ENCODE measurements around the gene PRKX.
A peak's percentile ranks its signal among the peaks of the same experiment; 100 is the strongest.
"Not testable (repeated sequence)": the region's sequence is repeated elsewhere in the genome, so short reads cannot be mapped to it uniquely, and the experiment has no call there.

Gene PRKX

GRCh38 chrX:3653111-3653510 is 60.3 kb downstream of the PRKX start:
- Histone ChIP-seq H3K27ac (no peak overlapping the region), H3K27me3 (no peaks in the 10 kb centered on the region), H4K20me1 (peaks cover 24 to 67% (median 55%) of the 10 kb centered on the region in 11 experiments; a peak in 20 of 22 replicates), H3K4me3 (no peak overlapping the region), H3K9me3 (replicated peaks in 1 of 11) (peaks cover 0 to 17% (median 11%) of the 10 kb centered on the region in 11 experiments; a peak in 17 of 22 replicates), H3K4me2 (no peak overlapping the region), H3K9ac (no peak overlapping the region), H3K4me1 (no peaks in the 10 kb centered on the region), H3K36me3 (peaks cover 76 to 90% (median 84%) of the 10 kb centered on the region in 11 experiments)
- TF ChIP-seq Cebpa-rat (IDR thresholded peaks at IDR 0.05), result no peak

- H3K4me3 ChIP-seq, result no peak overlapping the region
- peaks cover 0 to 23% (median 15%) of the 10 kb centered on the region in 11 experiments; a peak in 19 of 22 replicates for H3K9me3 ChIP-seq (replicated peaks in 1 of 11)
- no peak overlapping the region for H3K4me2 ChIP-seq
- H3K27ac ChIP-seq, result no peak overlapping the region
- H4K20me1 ChIP-seq, result peaks cover 13 to 51% (median 42%) of the 10 kb centered on the region in 11 experiments; a peak in 20 of 22 replicates
- no peak for TF ChIP-seq Cebpa-rat (IDR thresholded peaks at IDR 0.05)
- H3K9ac ChIP-seq, result no peak overlapping the region
- peaks cover 70 to 84% (median 78%) of the 10 kb centered on the region in 11 experiments for H3K36me3 ChIP-seq
- H3K27me3 ChIP-seq, result no peaks in the 10 kb centered on the region
- no peaks in the 10 kb centered on the region for H3K4me1 ChIP-seq
These were observed 62.2 kb downstream of the PRKX start for GRCh38 chrX:3651277-3651676.

- H3K4me3 ChIP-seq, result no peak overlapping the region
- no peaks in the 10 kb centered on the region for H3K27me3 ChIP-seq
- peaks cover 15 to 37% (median 34%) of the 10 kb centered on the region in 11 experiments for H3K9me3 ChIP-seq (replicated peaks in 1 of 11)
- TF ChIP-seq Cebpa-rat (IDR thresholded peaks at IDR 0.05), result no peak
- H3K9ac ChIP-seq, result no peak overlapping the region
- peaks cover 10 to 44% (median 36%) of the 10 kb centered on the region in 11 experiments; a peak in 20 of 22 replicates for H4K20me1 ChIP-seq
- H3K4me2 ChIP-seq, result no peak overlapping the region
- H3K4me1 ChIP-seq, result no peaks in the 10 kb centered on the region
- peaks cover 78 to 91% (median 86%) of the 10 kb centered on the region in 11 experiments for H3K36me3 ChIP-seq
- no peak overlapping the region for H3K27ac ChIP-seq
These were observed 65.4 kb downstream of the PRKX start for GRCh38 chrX:3648084-3648483.

GRCh38 chrX:3639858-3640631 is 73.4 kb downstream of the PRKX start:
- peaks cover 14 to 21% (median 18%) of the 10 kb centered on the region in 11 experiments for H3K9me3 ChIP-seq (replicated peaks in 1 of 11)
- H3K27me3 ChIP-seq, H3K9ac ChIP-seq, H3K4me3 ChIP-seq, H3K4me2 ChIP-seq, H3K4me1 ChIP-seq, H3K27ac ChIP-seq: not testable (repeated sequence)
- peaks cover 69 to 82% (median 76%) of the 10 kb centered on the region in 11 experiments for H3K36me3 ChIP-seq
- peaks cover 7 to 49% (median 24%) of the 10 kb centered on the region in 11 experiments; a peak in 16 of 22 replicates for H4K20me1 ChIP-seq

- H3K9me3 ChIP-seq (replicated peaks in 1 of 11), result peaks cover 6 to 13% (median 10%) of the 10 kb centered on the region in 11 experiments
- H3K27ac ChIP-seq, result no peak overlapping the region
- no peak overlapping the region for H3K4me3 ChIP-seq
- no peak overlapping the region for H3K9ac ChIP-seq
- H4K20me1 ChIP-seq, result peaks cover 7 to 49% (median 24%) of the 10 kb centered on the region in 11 experiments; a peak in 16 of 22 replicates
- H3K27me3 ChIP-seq, result no peaks in the 10 kb centered on the region
- peaks cover 69 to 82% (median 76%) of the 10 kb centered on the region in 11 experiments for H3K36me3 ChIP-seq
- H3K4me2 ChIP-seq, result no peak overlapping the region
- TF ChIP-seq Cebpa-rat (IDR thresholded peaks at IDR 0.05), result no peak
- peaks cover 0 to 6% (median 0%) of the 10 kb centered on the region in 10 experiments; a peak in 3 of 20 replicates for H3K4me1 ChIP-seq
These were observed 74.2 kb downstream of the PRKX start for GRCh38 chrX:3639236-3639635.

- no peaks in the 10 kb centered on the region for H3K27me3 ChIP-seq
- H3K4me1 ChIP-seq, result peaks cover 0 to 6% (median 0%) of the 10 kb centered on the region in 10 experiments; a peak in 3 of 20 replicates
- no peak for TF ChIP-seq Cebpa-rat (IDR thresholded peaks at IDR 0.05)
- peaks cover 69 to 82% (median 76%) of the 10 kb centered on the region in 11 experiments for H3K36me3 ChIP-seq
- no peak overlapping the region for H3K27ac ChIP-seq
- H3K4me3 ChIP-seq, result no peak overlapping the region
- H4K20me1 ChIP-seq, result peaks cover 7 to 44% (median 24%) of the 10 kb centered on the region in 11 experiments; a peak in 16 of 22 replicates
- no peak overlapping the region for H3K9ac ChIP-seq
- peaks cover 0 to 6% (median 2%) of the 10 kb centered on the region in 11 experiments; a peak in 12 of 22 replicates for H3K9me3 ChIP-seq (replicated peaks in 1 of 11)
- no peak overlapping the region for H3K4me2 ChIP-seq
These were observed 75.1 kb downstream of the PRKX start for GRCh38 chrX:3638280-3638873.

GRCh38 chrX:3636803-3637202 is 76.6 kb downstream of the PRKX start:
- TF ChIP-seq Cebpa-rat (IDR thresholded peaks at IDR 0.05), result no peak
- peaks cover 70 to 82% (median 77%) of the 10 kb centered on the region in 11 experiments for H3K36me3 ChIP-seq
- no peak overlapping the region for H3K9ac ChIP-seq
- no peak overlapping the region for H3K27ac ChIP-seq
- peaks cover 0 to 38% (median 22%) of the 10 kb centered on the region in 11 experiments; a peak in 16 of 22 replicates for H4K20me1 ChIP-seq
- no peaks in the 10 kb centered on the region for H3K27me3 ChIP-seq
- H3K4me2 ChIP-seq, result no peak overlapping the region
- H3K4me1 ChIP-seq, result peaks cover 0 to 6% (median 0%) of the 10 kb centered on the region in 10 experiments; a peak in 3 of 20 replicates
- no peak overlapping the region for H3K4me3 ChIP-seq
- peaks cover 2 to 18% (median 11%) of the 10 kb centered on the region in 11 experiments; a peak in 17 of 22 replicates for H3K9me3 ChIP-seq (replicated peaks in 1 of 11)

GRCh38 chrX:3631196-3631595 is 82.3 kb downstream of the PRKX start:
- no peak for TF ChIP-seq Cebpa-rat (IDR thresholded peaks at IDR 0.05)
- no peak overlapping the region for H3K4me3 ChIP-seq
- H4K20me1 ChIP-seq, result peaks cover 0 to 20% (median 9%) of the 10 kb centered on the region in 11 experiments; a peak in 13 of 22 replicates
- no peaks in the 10 kb centered on the region for H3K27me3 ChIP-seq
- H3K4me1 ChIP-seq, result peaks cover 0 to 14% (median 7%) of the 10 kb centered on the region in 10 experiments; a peak in 10 of 20 replicates
- no peak overlapping the region for H3K27ac ChIP-seq
- H3K36me3 ChIP-seq, result peaks cover 91 to 100% (median 100%) of the 10 kb centered on the region in 11 experiments
- H3K4me2 ChIP-seq, result no peak overlapping the region
- no peak overlapping the region for H3K9ac ChIP-seq
- H3K9me3 ChIP-seq (replicated peaks in 1 of 11), result peaks cover 15 to 36% (median 25%) of the 10 kb centered on the region in 11 experiments

GRCh38 chrX:3627594-3627993 is 85.9 kb downstream of the PRKX start:
- Histone ChIP-seq H3K9me3 (replicated peaks in 1 of 11) (peaks cover 15 to 28% (median 22%) of the 10 kb centered on the region in 11 experiments), H3K27me3 (no peaks in the 10 kb centered on the region), H3K27ac (no peak overlapping the region), H3K36me3 (peaks cover 91 to 100% (median 99%) of the 10 kb centered on the region in 11 experiments), H3K9ac (no peak overlapping the region), H4K20me1 (peaks cover 7 to 34% (median 25%) of the 10 kb centered on the region in 11 experiments; a peak in 15 of 22 replicates), H3K4me3 (no peak overlapping the region), H3K4me1 (peaks cover 0 to 14% (median 7%) of the 10 kb centered on the region in 10 experiments; a peak in 9 of 20 replicates), H3K4me2 (peak overlapping the region in 2 of 11 experiments; percentile 20 to 27; a peak in 2 of 22 replicates)
- peak in 8 of 11 experiments; percentile 33 to 84 (median 60); a peak in 14 of 22 replicates for TF ChIP-seq Cebpa-rat (IDR thresholded peaks at IDR 0.05)

Measured in BLaER1 treated with 17β-estradiol and CSF1 and Interleukin-3, amounts not matched to agents 10 nM and 100 nM (cell line).